HepG2 (cell line): ENCODE results near the gene CLASRP. TPM values are rescaled to one million over a fixed set of nuclear protein-coding genes. Genes with fewer than 3 reads are reported as not detected.

Source experiments
- BCL3 ChIP-seq: sonication (generic); formaldehyde crosslinking; IDR thresholded peaks from 2 replicates; pipeline ENCODE4 v1.5.1; 2020; ENCODE audit warnings: mild to moderate bottlenecking, missing genetic modification reagents, moderate library complexity
- ETV6 ChIP-seq: sonication (generic); formaldehyde crosslinking; conservative IDR thresholded peaks from 2 replicates; pipeline ENCODE4 v1.4.0; 2020; ENCODE audit warnings: missing genetic modification reagents
- GABPB1 ChIP-seq: IDR thresholded peaks from 2 replicates; pipeline ENCODE4 v1.6.1; 2016; ENCODE audit warnings: mild to moderate bottlenecking, missing genetic modification reagents, moderate library complexity, missing compliant biosample characterization
- ISX ChIP-seq: sonication (generic); formaldehyde crosslinking; conservative IDR thresholded peaks from 2 replicates; pipeline ENCODE4 v1.5.0; 2020; ENCODE audit warnings: missing genetic modification reagents
- KLF12 ChIP-seq: sonication (generic); formaldehyde crosslinking; IDR thresholded peaks from 2 replicates; pipeline ENCODE4 v1.4.0; 2020; ENCODE audit warnings: missing genetic modification reagents, borderline replicate concordance
- MNT ChIP-seq: fragments of 450-650 bp; IDR thresholded peaks from 2 replicates; pipeline ENCODE4 v1.6.1; 2016
- MTA3 ChIP-seq: sonication (generic); formaldehyde crosslinking; IDR thresholded peaks from 2 replicates; pipeline ENCODE4 v1.4.0; 2020; ENCODE audit warnings: missing genetic modification reagents
- NFYB ChIP-seq: sonication (generic); formaldehyde crosslinking; IDR thresholded peaks from 2 replicates; pipeline ENCODE4 v1.4.0; 2020; ENCODE audit warnings: missing genetic modification reagents
- NR2C2 ChIP-seq: sonication (generic); formaldehyde crosslinking; IDR thresholded peaks from 2 replicates; pipeline ENCODE4 v1.4.0; 2020; ENCODE audit warnings: missing genetic modification reagents, mild to moderate bottlenecking, moderate library complexity, borderline replicate concordance
- PPARG ChIP-seq: conservative IDR thresholded peaks from 2 replicates; pipeline ENCODE4 v1.6.1; 2016; ENCODE audit warnings: missing biosample characterization, missing genetic modification reagents
- RAD21 ChIP-seq: fragments of 450-650 bp; formaldehyde crosslinking; IDR thresholded peaks from 2 replicates; pipeline ENCODE4 v1.5.0; 2020; ENCODE audit warnings: mild to moderate bottlenecking
- RXRB ChIP-seq: IDR thresholded peaks from 2 replicates; pipeline ENCODE4 v1.6.1; 2016; ENCODE audit warnings: borderline replicate concordance, missing genetic modification reagents, missing compliant biosample characterization
- SIX1 ChIP-seq: sonication (generic); formaldehyde crosslinking; IDR thresholded peaks from 2 replicates; pipeline ENCODE4 v1.4.0; 2020; ENCODE audit warnings: missing genetic modification reagents, borderline replicate concordance
- TARDBP ChIP-seq: sonication (generic); formaldehyde crosslinking; IDR thresholded peaks from 2 replicates; pipeline ENCODE4 v1.8.0; 2022; ENCODE audit warnings: mild to moderate bottlenecking, missing genetic modification reagents
- ZGPAT ChIP-seq: IDR thresholded peaks from 2 replicates; pipeline ENCODE4 v1.6.1; 2016; ENCODE audit warnings: mild to moderate bottlenecking
- ZNF333 ChIP-seq: sonication (generic); formaldehyde crosslinking; IDR thresholded peaks from 2 replicates; pipeline ENCODE4 v1.4.0; 2020; ENCODE audit warnings: mild to moderate bottlenecking, missing genetic modification reagents, borderline replicate concordance
- ZNF337 ChIP-seq: sonication (generic); formaldehyde crosslinking; IDR thresholded peaks from 2 replicates; pipeline ENCODE4 v1.5.1; 2020; ENCODE audit warnings: missing genetic modification reagents, low read depth, mild to moderate bottlenecking, borderline replicate concordance
- ZNF501 ChIP-seq: sonication (generic); formaldehyde crosslinking; IDR thresholded peaks from 2 replicates; pipeline ENCODE4 v1.5.1; 2020; ENCODE audit warnings: mild to moderate bottlenecking, moderate library complexity, missing genetic modification reagents
- ZNF550 ChIP-seq: sonication (generic); formaldehyde crosslinking; IDR thresholded peaks from 2 replicates; pipeline ENCODE4 v1.4.0; 2020; ENCODE audit warnings: mild to moderate bottlenecking, missing genetic modification reagents, borderline replicate concordance
- ZNF670 ChIP-seq: sonication (generic); formaldehyde crosslinking; IDR thresholded peaks from 2 replicates; pipeline ENCODE4 v1.8.0; 2022; ENCODE audit warnings: mild to moderate bottlenecking, missing genetic modification reagents, borderline replicate concordance
- polyA plus RNA-seq, 8 experiments: library from polyadenylated mRNA; depleted of rRNA in 3 of 8; stranded (reverse) in 7 of 8; unstranded in 1 of 8; fragments of >200 nt; fragmentation: Illumina TruSeq in 4 of 8; extraction: Trizol in 4 of 8; gene quantifications; 2 replicates each; pipeline versions ENCODE4 v1.2.1 to v1.2.3, GENCODE V29; 2011 to 2016; ENCODE audit warnings: low read depth in 4 of 8, missing spikeins in 1 of 8, mixed read lengths in 1 of 8; ENCODE audit not compliant: insufficient read depth in 1 of 8
- total RNA-seq, 5 experiments: library from RNA; depleted of rRNA; stranded (reverse); fragments of >200 nt; fragmentation: Illumina TruSeq; extraction: Trizol; gene quantifications; 2 replicates each; pipeline ENCODE4 v1.2.3, GENCODE V29; 2016; ENCODE audit warnings: low read depth in 1 of 5
- TF ChIP-seq, protein P1 (sequence below): sonication (generic); formaldehyde crosslinking; IDR thresholded peaks from 2 replicates; pipeline ENCODE4 v1.4.0; 2020; ENCODE audit warnings: missing genetic modification reagents, mild to moderate bottlenecking, borderline replicate concordance

Gene CLASRP
- total and polyA plus RNA-seq, 2 of the 13 experiments (the other 11 are each of a cell fraction or from before 2014, with no cell fraction given) = 32.0 to 51.4 TPM

DNA sequence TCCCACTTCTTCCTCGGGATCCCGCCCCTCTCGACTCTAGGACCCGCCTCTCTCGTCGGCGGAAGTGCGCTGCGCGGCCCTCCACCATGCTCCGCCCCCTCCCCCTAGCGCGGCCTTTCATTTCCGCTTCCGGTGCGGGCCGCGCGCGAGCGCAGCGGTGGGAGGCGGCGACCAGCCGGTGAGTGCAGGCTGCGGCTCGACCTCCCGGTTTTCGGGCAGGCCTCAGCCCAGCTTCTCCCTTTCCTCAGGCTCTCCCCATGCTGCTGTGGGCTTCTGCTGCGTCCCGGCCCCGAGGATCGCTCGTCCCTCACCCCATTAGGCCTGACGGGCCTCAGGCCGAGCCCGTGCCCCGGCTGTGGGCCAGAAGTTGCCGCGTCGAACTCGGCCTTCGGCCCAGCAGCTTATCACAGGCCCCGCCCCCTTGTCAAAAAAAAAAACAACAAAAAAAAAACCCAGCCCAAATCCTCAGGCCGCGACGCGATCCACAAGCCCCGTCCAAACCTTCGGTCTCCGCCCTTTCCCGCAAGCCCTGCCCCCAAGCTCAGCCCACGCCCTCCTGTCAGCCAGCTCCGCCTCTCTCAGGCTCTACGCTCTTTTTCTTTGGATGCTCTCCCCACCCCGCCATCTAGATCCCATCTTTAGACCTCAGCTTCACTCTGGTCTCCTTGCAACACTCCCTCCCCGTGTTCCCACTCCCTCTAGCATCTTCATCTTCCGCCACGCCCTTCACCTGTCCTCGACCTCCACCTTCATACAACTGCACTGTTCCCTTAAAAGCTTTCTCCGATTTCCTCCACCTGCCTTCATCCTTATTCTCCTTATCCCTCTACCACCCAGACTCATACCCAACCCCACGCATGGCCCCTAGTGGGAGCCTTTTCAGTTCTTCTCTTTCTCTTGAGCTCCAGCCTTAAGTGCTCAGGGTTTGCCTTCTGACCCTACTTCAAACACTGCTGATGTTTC, at the start of gene CLASRP (continued):
- peak; percentile 6; the same call in 1 of the 2 replicates for TF ChIP-seq TARDBP (CRISPR knock-in tag)
- peak; percentile 67; the same call in 1 of the 2 replicates for TF ChIP-seq ZGPAT (CRISPR knock-in tag)
- no peak for TF ChIP-seq MTA3 (CRISPR knock-in tag)
- TF ChIP-seq NR2C2 (CRISPR knock-in tag) = peak; percentile 98
- TF ChIP-seq ZNF670 = peak; percentile 77; the same call in 1 of the 2 replicates
- peak; percentile 38; the same call in 1 of the 2 replicates for TF ChIP-seq PPARG (CRISPR knock-in tag)
- TF ChIP-seq SIX1 = no peak
- TF ChIP-seq KLF12 (CRISPR knock-in tag) = peak; percentile 61; the same call in 1 of the 2 replicates
- TF ChIP-seq ZNF550 (CRISPR knock-in tag) = peak; percentile 79; the same call in 1 of the 2 replicates
- no peak; the same call in 1 of the 2 replicates for TF ChIP-seq NFYB (CRISPR knock-in tag)
- 0 out of 2 replicates have a peak, but pooled peaks have one; percentile 42 for TF ChIP-seq ISX (CRISPR knock-in tag)
- 0 out of 2 replicates have a peak, but pooled peaks have one; percentile 75 for TF ChIP-seq ZNF333 (CRISPR knock-in tag)
- TF ChIP-seq, protein P1, sequence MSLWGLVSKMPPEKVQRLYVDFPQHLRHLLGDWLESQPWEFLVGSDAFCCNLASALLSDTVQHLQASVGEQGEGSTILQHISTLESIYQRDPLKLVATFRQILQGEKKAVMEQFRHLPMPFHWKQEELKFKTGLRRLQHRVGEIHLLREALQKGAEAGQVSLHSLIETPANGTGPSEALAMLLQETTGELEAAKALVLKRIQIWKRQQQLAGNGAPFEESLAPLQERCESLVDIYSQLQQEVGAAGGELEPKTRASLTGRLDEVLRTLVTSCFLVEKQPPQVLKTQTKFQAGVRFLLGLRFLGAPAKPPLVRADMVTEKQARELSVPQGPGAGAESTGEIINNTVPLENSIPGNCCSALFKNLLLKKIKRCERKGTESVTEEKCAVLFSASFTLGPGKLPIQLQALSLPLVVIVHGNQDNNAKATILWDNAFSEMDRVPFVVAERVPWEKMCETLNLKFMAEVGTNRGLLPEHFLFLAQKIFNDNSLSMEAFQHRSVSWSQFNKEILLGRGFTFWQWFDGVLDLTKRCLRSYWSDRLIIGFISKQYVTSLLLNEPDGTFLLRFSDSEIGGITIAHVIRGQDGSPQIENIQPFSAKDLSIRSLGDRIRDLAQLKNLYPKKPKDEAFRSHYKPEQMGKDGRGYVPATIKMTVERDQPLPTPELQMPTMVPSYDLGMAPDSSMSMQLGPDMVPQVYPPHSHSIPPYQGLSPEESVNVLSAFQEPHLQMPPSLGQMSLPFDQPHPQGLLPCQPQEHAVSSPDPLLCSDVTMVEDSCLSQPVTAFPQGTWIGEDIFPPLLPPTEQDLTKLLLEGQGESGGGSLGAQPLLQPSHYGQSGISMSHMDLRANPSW (CRISPR knock-in tag) = peak; percentile 43; the same call in 1 of the 2 replicates
- TF ChIP-seq GABPB1 (CRISPR knock-in tag) = peak; percentile 99
- no peak; the same call in 1 of the 2 replicates for TF ChIP-seq RXRB (CRISPR knock-in tag)
- peak; percentile 85 for TF ChIP-seq ZNF501 (CRISPR knock-in tag)
- TF ChIP-seq BCL3 = peak; percentile 19; the same call in 1 of the 2 replicates
- peak; percentile 40; the same call in 1 of the 2 replicates for TF ChIP-seq ZNF337 (CRISPR knock-in tag)
- no peak for TF ChIP-seq RAD21 (CRISPR knock-in tag)
- TF ChIP-seq ETV6 (CRISPR knock-in tag) = peak; percentile 85
- 0 out of 2 replicates have a peak, but pooled peaks have one; percentile 35 for TF ChIP-seq MNT
